EH (cell line): ENCODE data around the gene SSBP2.

Source experiments
- DNase-seq: peaks from one replicate; pipeline ENCODE4 v3.0.0-alpha.2; 2015; ENCODE audit warnings: low read depth

The SSBP2 gene

DNA sequence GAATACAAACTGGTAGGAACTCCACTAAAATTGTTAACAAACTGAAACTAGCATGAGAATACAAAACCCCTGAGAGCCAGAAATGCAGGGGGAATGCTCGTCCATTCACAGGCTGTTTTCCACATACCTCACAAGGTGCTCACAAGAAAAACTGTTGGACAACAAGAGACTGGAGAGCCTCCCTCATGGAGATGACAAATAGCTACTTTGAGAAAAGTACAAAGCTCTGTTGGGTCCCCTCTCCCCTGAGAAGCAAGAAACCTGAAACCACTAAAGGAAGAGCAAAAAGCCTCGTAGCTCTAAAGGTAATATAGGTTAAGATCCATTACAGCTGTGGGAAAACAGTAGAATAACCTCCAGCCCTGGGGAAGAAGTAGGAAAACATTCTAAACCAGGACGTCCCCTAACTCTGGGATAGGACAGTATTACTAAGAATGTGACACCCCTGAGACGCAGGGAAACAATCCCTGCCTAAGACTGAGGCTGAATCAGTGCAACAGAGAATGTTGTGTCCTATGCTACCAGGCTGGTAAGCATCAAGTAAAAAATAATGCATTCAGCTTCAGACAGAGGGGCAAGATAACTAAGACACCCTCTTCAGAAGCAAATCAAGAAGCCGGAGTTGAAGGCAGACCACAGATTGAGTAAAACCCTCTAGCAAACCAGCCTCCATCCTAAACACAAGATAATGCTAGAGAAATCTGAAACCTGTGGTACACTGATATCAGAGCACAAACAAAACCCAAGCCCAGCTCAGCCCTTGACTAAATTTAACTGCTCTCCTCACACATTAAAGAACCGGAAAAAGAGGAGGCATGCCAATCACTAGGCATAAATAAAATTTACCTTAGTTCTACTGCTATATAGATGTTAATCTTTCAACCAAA is 160.2 kb downstream of the SSBP2 start:
- no peak for DNase-seq

DNA sequence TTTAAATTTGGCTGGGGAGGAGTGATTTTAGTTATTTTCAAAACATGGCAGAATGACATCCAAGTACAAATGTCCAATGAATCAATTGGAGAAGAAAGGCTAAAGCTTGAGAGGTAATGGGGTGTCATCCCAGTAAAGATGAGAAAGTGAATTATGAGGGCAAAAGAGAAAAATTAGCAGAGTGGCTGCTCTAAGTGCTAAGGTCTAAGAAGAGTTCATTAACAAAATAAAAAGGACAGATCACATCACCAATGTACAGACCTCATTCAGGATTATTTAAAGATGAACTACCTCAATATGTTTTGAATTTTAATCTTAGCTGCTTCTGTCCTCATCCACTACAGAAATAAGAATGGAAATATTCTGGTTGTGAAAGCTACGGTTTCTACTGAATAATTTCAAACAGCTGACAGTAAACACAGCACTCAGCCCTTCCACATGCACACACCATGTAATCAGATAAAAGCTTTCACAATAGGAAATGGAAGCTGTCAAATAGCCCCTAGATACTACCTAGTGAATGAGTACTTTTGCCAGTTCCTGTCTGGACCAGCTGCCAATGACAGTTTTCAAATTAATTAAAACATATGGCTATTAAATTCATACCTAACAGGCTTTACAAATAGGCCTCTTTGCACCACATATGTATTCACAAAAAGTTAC is 171.5 kb downstream of the SSBP2 start:
- DNase-seq: peak; percentile 15

GRCh38 chr5:81577091-81577490 is 173.8 kb downstream of the SSBP2 start:
- no peak for DNase-seq

GRCh38 chr5:81575924-81576323 is 175.0 kb downstream of the SSBP2 start:
- DNase-seq: no peak

DNA sequence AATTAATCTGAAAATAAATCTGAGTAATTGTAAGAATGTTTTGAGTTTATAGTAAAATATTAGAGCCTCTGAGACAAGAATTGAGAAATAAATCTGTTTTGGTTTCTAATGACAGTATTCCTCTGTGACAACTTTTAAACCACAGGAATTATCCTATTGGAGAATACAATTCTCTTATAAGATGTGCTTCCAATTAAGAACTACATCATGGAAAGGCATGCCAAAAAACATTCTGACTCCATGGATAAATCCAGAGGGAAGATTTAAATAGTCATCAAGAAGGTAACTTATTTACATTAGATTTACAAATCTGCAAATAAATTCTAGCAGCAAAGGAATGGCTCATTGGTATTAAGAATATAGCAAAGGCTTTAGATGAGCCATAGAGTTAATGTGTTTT is 178.7 kb downstream of the SSBP2 start:
- peak; percentile 37 for DNase-seq

DNA sequence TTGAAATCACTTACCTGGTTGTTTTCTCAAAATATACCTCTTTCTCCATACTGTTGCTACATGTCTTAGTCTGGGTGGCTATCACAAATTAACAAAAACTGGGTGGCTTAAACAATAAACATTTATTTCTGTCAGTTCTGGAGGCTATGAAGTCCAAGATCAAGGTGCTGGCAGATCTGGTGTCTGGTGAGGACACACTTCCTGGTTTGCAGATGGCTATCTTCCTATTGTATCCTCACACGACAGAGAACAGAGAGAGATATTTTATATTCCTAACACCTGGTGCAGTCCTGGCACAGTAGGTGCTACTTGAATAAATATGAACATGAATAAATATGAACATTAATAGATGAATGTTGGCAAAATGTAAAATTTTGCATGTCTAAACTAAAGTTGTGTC is 192.7 kb downstream of the SSBP2 start:
- no peak for DNase-seq

DNA sequence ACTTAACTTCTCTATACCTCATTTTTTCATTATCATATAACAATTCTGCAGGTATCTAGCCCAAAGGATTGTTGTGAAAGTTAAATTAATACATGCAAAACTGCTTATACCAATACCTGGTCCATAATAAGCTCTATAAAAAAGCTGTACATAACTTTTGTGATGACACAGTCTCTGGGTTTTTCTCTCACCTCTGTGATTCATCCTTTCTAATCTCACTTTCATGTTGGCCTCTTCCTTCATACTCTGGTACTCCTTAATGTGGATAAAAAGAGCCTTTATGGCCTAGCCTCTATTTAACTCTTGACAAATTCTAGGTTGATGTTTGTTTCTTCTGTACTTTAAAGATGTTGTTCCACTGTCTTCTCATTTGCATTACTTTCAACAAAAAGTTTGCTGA is 194.1 kb downstream of the SSBP2 start:
- no peak for DNase-seq

DNA sequence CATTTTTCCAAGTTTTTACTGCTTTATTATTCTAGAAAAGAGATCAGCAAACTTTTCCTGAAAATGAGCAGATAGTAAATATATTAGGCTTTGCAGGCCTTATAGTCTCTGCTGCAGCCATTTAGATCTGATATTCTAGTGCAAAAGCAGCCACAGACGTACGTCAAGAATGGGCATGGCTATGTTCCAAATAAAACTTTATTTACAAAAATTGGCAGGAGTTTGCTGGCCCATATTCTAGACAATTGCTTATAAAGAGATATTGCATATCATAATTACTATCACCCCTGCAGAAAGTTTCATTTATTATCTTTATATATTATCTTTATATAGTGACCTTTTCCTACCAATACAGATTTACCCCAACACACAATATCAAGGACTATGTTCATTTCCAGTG is 195.0 kb downstream of the SSBP2 start:
- DNase-seq: no peak

GRCh38 chr5:81554647-81555046 is 196.2 kb downstream of the SSBP2 start:
- DNase-seq: no peak

DNA sequence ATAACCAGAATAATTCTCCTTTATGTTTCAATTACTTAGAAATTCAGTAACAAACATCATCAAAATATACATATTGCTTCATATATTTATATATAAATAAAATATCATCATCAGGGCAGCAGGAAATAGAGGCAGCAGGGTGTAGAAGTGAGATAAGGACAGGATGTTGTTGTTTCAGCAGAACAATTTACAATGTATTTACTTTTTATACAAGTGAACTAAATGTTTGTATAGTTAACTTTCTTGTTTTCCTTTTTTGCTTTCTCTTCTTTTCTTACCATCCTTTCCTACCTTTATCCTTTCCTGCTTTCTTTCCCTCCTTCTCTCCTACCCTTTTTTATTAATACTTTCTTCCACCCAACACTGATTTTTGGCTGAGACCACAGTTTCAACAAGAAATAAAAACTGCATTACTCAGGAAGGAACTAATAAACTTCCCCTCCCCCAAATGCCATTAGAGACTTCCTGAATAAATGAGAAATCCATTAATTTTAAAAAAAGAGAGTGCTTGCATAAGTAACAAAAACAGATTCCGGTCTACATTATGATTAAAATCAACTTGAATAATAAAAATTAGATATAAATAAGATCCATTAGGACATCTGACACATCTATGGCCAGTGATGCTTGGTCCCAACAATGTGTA is 197.2 kb downstream of the SSBP2 start:
- no peak for DNase-seq

DNA sequence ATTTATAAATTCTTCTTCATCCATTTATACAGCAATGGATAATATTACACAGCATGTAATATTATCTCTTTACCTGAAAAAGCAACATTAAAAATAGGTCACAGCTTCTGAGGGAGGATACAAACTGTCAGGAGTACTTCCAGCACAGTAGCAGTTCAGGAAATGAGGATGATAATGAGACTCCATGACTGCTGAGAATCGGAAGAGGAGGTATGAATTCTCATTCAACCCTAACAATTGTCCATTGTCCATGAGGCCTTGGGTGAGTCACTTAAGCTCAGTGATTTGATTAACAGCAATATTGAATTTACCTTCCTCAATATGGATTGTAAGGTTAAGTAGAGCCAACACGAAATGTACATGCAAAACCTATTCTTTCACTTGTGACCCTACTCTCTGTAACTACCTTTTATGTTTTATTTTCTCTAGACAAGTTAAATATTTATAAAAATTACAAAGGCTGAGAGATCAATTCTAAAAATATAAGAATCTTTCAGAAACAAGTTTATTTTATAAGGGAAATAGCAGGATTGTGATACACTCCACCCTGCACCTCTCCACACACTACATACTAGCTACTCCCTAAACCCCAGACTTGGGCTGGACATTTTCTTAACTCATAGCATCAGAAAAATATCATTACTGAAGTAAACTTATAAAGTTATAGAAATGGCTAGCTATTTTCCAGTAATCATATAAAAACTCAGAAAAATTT is 197.9 kb downstream of the SSBP2 start:
- DNase-seq: no peak

DNA sequence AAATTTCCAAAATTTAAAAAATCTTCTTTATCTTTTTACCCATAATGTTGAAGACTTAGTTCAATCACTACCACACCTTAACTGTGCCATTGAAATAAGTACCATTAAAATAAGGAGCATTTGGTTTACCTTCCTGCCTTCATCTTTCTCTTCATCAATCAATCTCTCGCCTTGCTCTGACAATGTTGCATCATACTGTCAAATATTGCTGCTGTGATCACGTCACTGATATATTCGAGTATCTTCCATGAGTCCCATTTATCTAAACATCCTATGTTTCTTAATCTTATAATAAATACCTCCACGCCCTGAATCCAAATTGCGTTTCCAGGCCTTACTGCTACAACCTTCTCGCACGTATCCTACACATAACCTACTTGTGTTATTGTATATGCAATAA is 201.8 kb downstream of the SSBP2 start:
- DNase-seq: no peak

GRCh38 chr5:81547001-81547400 is 203.9 kb downstream of the SSBP2 start:
- DNase-seq: no peak

DNA sequence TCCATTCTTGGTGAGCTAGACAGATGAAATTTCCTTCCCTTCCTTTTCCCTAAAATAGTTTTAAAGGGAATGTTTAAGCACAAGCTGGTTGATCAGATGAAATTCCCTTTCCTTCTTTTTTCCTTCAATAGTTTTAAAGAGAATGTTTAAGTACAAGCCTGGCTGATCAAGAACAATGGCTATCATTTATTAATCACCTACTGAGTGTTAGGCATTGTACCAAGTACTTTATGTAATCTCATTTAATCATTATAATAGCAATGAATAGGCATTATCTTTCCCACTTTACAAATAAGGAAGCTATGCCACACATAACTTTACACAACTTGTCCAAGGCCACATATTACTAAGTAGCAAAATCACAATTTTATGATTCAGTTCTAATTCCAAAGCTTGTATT is 205.0 kb downstream of the SSBP2 start:
- DNase-seq: no peak

- no peak for DNase-seq
Observed at GRCh38 chr5:81544351-81545018, 206.4 kb downstream of the SSBP2 start.

GRCh38 chr5:81542242-81542641 is 208.7 kb downstream of the SSBP2 start:
- DNase-seq: no peak

DNA sequence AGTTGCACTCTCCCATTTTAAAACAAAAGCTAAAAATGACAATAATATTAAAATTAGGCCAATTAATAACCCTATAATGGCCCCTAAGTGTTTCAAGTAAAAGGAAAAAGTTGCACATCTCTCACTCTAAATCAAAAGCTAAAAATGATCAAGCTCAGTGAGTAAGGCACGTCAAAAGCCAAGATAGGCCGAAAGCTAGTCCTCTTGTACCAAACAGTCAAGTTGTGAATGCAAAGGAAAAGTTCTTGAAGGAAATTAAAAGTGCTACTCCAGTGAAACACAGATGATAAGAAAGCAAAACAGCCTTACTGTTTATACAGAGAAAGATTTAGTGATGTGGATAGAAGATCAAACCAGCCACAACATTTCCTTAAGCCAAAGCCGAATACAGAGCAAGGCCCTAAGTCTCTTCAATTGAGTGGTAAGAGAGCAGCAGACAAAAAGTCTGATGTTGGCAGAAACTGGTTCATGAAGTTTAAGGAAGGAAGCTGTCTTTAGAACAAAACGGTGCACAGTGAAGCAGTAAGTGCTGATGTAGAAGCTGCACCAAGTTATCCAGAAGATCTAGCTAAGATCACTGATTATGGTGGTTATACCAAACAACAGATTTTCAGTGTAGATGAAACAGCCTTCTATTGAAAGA is 212.9 kb downstream of the SSBP2 start:
- no peak for DNase-seq

DNA sequence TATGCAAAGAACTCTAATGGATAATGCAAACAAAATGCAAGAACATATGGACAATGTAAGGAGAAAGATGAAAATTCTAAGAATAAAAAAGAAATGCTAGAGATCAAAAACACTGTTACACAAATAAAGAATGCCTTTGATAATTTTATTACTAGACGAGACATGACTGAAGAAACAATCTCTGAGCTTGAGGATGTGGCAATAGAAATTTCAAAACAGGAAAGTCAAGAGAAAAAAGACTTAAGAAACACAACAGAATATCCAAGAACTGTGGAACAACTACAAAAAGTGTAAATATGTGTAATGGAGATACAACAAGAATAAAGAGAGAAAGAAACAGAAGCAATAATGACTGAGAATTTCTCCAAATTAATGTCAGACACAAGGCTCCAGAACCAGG is 216.5 kb downstream of the SSBP2 start:
- no peak for DNase-seq

DNA sequence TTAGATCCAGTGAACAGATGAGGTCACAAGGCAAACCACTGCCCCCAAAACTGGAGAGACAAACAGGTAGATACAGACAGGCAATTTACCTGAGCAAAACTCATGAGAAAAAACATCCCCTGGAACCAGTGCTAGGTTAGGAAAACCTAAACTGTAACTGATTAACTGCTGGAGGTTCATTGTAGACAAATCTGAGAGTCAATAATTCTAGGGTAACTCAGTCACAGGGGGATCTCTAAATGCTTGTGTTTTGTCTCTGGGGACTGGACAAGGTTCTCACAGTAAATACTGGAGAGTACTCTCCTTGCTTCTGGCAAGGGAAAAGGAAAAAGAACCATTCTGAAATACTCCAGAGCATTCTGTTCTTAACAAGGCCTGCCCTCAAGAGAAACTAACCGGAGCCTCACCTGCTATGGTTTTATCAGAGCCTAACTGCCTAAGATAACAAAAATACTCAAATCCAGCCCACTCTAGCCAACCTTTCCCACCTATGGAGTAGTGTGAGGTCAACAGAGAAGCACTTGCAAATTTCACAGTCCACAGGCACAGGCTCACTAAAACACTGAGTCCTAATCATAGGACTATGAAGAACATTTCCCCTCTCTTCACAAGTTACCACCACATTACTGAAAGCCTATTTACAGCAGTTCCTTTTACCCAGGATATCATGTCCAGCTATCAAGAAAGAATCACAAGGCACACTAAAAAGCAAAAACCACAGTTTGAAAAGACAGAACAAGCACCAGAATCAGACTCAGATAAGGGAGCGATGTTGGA is 217.1 kb downstream of the SSBP2 start:
- no peak for DNase-seq

- DNase-seq: peak; percentile 42
Observed at GRCh38 chr5:81530919-81531318, 220.0 kb downstream of the SSBP2 start.

- peak; percentile 71 for DNase-seq
Observed at GRCh38 chr5:81525690-81526089, 225.2 kb downstream of the SSBP2 start.
